Gastroesophageal sphincter (tissue), 4 donors: ENCODE measurements around the gene RHOG. TPM values are rescaled to one million over a fixed set of nuclear protein-coding genes. Genes with fewer than 3 reads are reported as not detected.
A peak's percentile ranks its signal among the peaks of the same experiment; 100 is the strongest.

Experiments
- ATAC-seq: fragments of 150-250 bp; one replicate; pipeline ENCODE4 v1.9.1; 2016; ENCODE audit warnings: mild to moderate bottlenecking, moderate library complexity
- H3K27ac ChIP-seq, 4 donors: fragments of 200-600 bp; sonication (generic) in 3 of 4; 1 replicate in 3 of 4; 2 replicates in 1 of 4; pipeline ENCODE4 v1.5.1; 2016 to 2019
- H3K27me3 ChIP-seq: fragments of 200-600 bp; sonication (generic); one replicate; pipeline ENCODE4 v1.5.1; 2019
- H3K36me3 ChIP-seq, 2 donors: fragments of 200-600 bp; sonication (generic); one replicate each; pipeline ENCODE4 v1.5.1; 2019; ENCODE audit warnings: control low read depth in 1 of 2
- H3K4me1 ChIP-seq, 3 donors: fragments of 200-600 bp; sonication (generic); 1 replicate in 2 of 3; 2 replicates in 1 of 3; pipeline ENCODE4 v1.5.1; 2016 to 2019; ENCODE audit warnings: control low read depth in 2 of 3
- H3K4me3 ChIP-seq, 2 donors: fragments of 200-600 bp; sonication (generic); one replicate each; pipeline ENCODE4 v1.5.1; 2019; ENCODE audit warnings: mild to moderate bottlenecking in 1 of 2, moderate library complexity in 1 of 2
- H3K9me3 ChIP-seq, 3 donors: fragments of 200-600 bp; sonication (generic); one replicate each; pipeline ENCODE4 v1.5.1; 2017 to 2019; ENCODE audit warnings: control low read depth in 2 of 3
- EP300 ChIP-seq: sonication (generic); formaldehyde crosslinking; IDR thresholded peaks from one replicate; pipeline ENCODE4 v1.6.1; 2017; ENCODE audit warnings: antibody characterized with exemption, mild to moderate bottlenecking
- POLR2A ChIP-seq, 2 donors: fragments of 450-650 bp; IDR thresholded peaks; one replicate each; pipeline ENCODE4 v1.6.1; 2017; ENCODE audit warnings: antibody characterized with exemption in 2 of 2, mild to moderate bottlenecking in 2 of 2, moderate library complexity in 1 of 2
- POLR2AphosphoS5 ChIP-seq: sonication (generic); formaldehyde crosslinking; IDR thresholded peaks from one replicate; pipeline ENCODE4 v1.6.1; 2017; ENCODE audit warnings: antibody characterized with exemption
- WGBS, 2 donors: methylation state at CpG; one replicate each; pipeline ENCODE4 v1.1.5; 2018; ENCODE audit warnings: low coverage in 1 of 2; 5-methylcytosine and 5-hydroxymethylcytosine counted together
- small RNA-seq, 4 donors: library from RNA; depleted of rRNA; stranded (forward); fragments of <200 nt; gene quantifications; one replicate each; pipeline ENCODE3, GENCODE V24; 2016
- total RNA-seq, 4 donors: library from RNA; depleted of rRNA; stranded (reverse); fragments of >200 nt; gene quantifications; one replicate each; pipeline ENCODE4 v1.1.0, GENCODE V29; 2016
- TF ChIP-seq, protein P1 (sequence below), 4 experiments: fragments of 200-600 bp in 2 of 4; fragments of 450-650 bp in 2 of 4; sonication (generic) in 1 of 4; IDR thresholded peaks; one replicate each; pipeline ENCODE4 v1.5.1; 2017 to 2019; ENCODE audit warnings: antibody characterized with exemption in 4 of 4, mild to moderate bottlenecking in 2 of 4, moderate library complexity in 2 of 4

The RHOG gene
- total RNA-seq, 4 donors from 2014 or later = 31.9 to 67.4 (median 52.2) TPM

DNA sequence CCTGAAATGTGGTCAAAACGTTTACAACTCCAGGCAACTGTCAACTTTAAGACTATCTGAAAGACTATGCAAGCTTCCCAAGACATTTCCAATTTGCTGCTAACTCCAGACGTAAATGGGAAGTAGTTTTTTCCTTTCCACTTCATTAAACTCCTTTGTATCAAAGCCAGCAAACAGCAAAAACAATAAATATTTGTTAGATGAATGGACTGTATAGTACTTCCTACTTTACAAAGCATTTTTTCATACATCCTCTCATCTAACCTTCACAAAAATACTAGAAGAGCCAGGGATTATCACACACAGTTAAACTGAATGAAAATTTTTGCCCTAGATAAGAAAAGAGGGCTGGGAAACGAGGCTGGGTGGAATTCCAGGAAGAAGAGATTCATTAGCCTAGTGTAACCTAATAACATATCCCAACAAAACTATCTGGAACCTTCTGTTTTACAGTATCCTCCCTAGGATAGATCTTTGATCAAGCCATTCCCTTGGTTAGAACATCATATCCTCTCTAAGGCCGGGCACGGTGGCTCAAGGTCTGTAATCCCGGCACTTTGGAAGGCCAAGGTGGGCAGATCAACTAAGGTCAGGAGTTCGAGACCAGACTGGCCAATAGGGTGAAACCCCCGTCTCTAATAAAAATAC, 53.9 kb downstream of the RHOG start:
- 40 to 54% methylated on average over 4 to 7 of the region's 8 CpGs for whole genome bisulfite sequencing, 2 donors
- Histone ChIP-seq H3K9me3 (no peaks in the 10 kb centered on the region), H3K4me3 (no peak overlapping the region), H3K4me1 (peaks cover 0 to 84% (median 0%) of the 10 kb centered on the region in 3 donors), H3K36me3 (peaks cover 0 to 21% of the 10 kb centered on the region in 2 donors), H3K27me3 (no peaks in the 10 kb centered on the region), H3K27ac (no peak overlapping the region)
- no peak for TF ChIP-seq EP300
- TF ChIP-seq, protein P1, sequence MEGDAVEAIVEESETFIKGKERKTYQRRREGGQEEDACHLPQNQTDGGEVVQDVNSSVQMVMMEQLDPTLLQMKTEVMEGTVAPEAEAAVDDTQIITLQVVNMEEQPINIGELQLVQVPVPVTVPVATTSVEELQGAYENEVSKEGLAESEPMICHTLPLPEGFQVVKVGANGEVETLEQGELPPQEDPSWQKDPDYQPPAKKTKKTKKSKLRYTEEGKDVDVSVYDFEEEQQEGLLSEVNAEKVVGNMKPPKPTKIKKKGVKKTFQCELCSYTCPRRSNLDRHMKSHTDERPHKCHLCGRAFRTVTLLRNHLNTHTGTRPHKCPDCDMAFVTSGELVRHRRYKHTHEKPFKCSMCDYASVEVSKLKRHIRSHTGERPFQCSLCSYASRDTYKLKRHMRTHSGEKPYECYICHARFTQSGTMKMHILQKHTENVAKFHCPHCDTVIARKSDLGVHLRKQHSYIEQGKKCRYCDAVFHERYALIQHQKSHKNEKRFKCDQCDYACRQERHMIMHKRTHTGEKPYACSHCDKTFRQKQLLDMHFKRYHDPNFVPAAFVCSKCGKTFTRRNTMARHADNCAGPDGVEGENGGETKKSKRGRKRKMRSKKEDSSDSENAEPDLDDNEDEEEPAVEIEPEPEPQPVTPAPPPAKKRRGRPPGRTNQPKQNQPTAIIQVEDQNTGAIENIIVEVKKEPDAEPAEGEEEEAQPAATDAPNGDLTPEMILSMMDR (IDR thresholded peaks at IDR 0.05) = no peak
- TF ChIP-seq POLR2A (IDR thresholded peaks at IDR 0.05) = no peak
- no peak for TF ChIP-seq POLR2AphosphoS5
- no peak for ATAC-seq

DNA sequence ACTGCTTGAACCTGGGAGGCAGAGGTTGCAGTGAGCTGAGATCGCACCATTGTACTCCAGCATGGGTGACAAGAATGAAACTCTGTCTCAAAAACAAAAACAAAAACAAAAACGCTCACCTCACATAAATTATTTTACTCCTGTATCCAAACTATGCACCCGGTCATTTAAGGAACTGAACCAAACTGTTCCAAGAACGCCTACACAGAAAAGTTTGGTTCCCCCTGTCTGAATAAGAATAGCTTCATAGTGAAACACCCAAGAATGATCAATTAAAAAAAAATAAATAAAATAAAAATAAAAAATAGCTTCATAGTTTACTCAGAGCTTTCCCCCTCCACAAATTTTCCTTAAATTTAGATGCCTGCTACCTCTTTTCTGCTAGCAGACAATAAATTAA, 57.1 kb downstream of the RHOG start:
- Histone ChIP-seq H3K27ac (no peak overlapping the region), H3K36me3 (peaks cover 4 to 27% of the 10 kb centered on the region in 2 donors), H3K4me1 (peaks cover 0 to 75% (median 0%) of the 10 kb centered on the region in 3 donors), H3K9me3 (no peaks in the 10 kb centered on the region), H3K27me3 (no peaks in the 10 kb centered on the region), H3K4me3 (no peak overlapping the region)
- TF ChIP-seq POLR2AphosphoS5 = no peak
- TF ChIP-seq, protein P1 (IDR thresholded peaks at IDR 0.05) = no peak
- no peak for TF ChIP-seq POLR2A (IDR thresholded peaks at IDR 0.05)
- no peak for TF ChIP-seq EP300
- ATAC-seq = no peak
- WGBS, 2 donors = 68 to 85% methylated on average over 3 to 4 of the region's 4 CpGs

DNA sequence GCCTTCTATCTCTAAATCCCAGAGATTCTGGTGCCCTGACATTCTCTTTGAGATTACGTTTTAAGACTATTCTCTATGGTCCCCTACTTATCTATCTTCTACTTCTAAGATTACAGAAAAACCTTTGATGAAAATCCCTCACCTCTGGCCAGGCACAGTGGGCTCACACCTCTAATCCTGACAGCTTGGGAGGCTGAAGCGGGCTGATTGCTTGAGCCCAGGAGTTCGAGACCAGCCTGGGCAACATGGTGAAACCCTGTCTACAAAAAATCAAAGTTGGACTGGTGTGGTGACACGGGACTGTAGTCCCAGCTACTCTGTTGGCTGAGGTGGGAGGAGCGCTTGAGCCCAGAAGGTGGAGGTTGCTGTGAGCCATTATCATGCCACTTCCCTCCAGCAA, 57.8 kb downstream of the RHOG start:
- ATAC-seq = no peak
- no peak overlapping the region for H3K4me3 ChIP-seq
- H3K27me3 ChIP-seq = no peaks in the 10 kb centered on the region
- TF ChIP-seq POLR2A (IDR thresholded peaks at IDR 0.05) = no peak
- TF ChIP-seq, protein P1 (IDR thresholded peaks at IDR 0.05) = no peak
- no peak for TF ChIP-seq POLR2AphosphoS5
- TF ChIP-seq EP300 = no peak
- H3K27ac ChIP-seq = no peak overlapping the region
- H3K36me3 ChIP-seq = peaks cover 7 to 34% of the 10 kb centered on the region in 2 donors
- peaks cover 0 to 69% (median 0%) of the 10 kb centered on the region in 3 donors for H3K4me1 ChIP-seq
- no peaks in the 10 kb centered on the region for H3K9me3 ChIP-seq
- WGBS, 2 donors = 88 to 93% methylated on average over 1 to 3 of the region's 5 CpGs

DNA sequence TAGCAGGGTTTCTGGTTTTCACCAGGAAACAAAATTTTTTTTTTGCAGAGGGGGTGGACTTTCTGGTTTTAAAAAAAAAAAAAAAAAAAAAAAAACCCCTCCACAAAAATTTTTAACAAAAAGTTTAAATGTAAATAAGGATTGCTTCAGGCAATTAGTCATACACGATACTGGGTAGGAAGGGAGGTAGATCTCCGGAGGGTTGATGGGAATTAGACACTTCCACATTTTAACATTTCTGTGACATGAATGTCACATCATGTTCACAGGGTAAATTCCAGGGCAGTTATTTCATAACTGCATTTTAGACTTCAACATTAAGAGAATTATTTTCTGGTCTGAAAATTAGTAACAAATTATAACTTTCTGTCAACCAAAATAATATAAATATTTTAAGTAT, 59.3 kb downstream of the RHOG start:
- H3K36me3 ChIP-seq = peaks cover 7 to 44% of the 10 kb centered on the region in 2 donors
- H3K27ac ChIP-seq = peak overlapping the region in 1 of 4 donors; percentile 41
- no peak overlapping the region for H3K4me3 ChIP-seq
- H3K27me3 ChIP-seq = no peaks in the 10 kb centered on the region
- TF ChIP-seq POLR2A (IDR thresholded peaks at IDR 0.05) (no peak), POLR2AphosphoS5 (peak; percentile 7), EP300 (no peak)
- TF ChIP-seq, protein P1 (IDR thresholded peaks at IDR 0.05) = no peak
- no peaks in the 10 kb centered on the region for H3K9me3 ChIP-seq
- WGBS, 2 donors = 3 to 7% methylated on average over 2 of the region's 2 CpGs
- H3K4me1 ChIP-seq = peaks cover 0 to 54% (median 0%) of the 10 kb centered on the region in 3 donors
- no peak for ATAC-seq

Small RNA genes within 50 kb of the gene (small RNA-seq; reads per million reads assigned to genes)
- gene RNU7-50P = 0 reads per million in 4 donors

Other genes with a start within 250 kb of the RHOG start
- under 1 TPM in 1 of 4 donors, not detected in 3; 0.27 TPM for gene ART5, start 199.0 kb downstream of the RHOG start, total RNA-seq
- gene ART1, start 195.8 kb downstream of the RHOG start, total RNA-seq = not detected
- under 1 TPM in 3 of 4 donors, not detected in 1; 0.19 to 0.78 (median 0.67) TPM for gene CHRNA10, start 169.6 kb downstream of the RHOG start, total RNA-seq
- 100 to 1,000 TPM in 2 of 4 donors, 10 to 100 TPM in 2; 72.1 to 141 (median 103) TPM for gene NUP98, start 43.4 kb downstream of the RHOG start, total RNA-seq
- gene PGAP2, start 32.4 kb downstream of the RHOG start, total RNA-seq = 10 to 100 TPM in 1 of 4 donors, 1 to 10 TPM in 3; 4.2 to 12.0 (median 5.1) TPM
- 100 to 1,000 TPM in 1 of 4 donors, 10 to 100 TPM in 3; 42.4 to 114 (median 72.8) TPM for gene STIM1, start 14.7 kb upstream of the RHOG start, total RNA-seq